HG02759 (cell line): ENCODE measurements around the gene IQSEC1.

ENCODE experiments used
- ATAC-seq: cut with Tn5 transposase; IDR thresholded peaks from one replicate; pipeline ENCODE4 v1.9.1; 2021; ENCODE audit warnings: mild to moderate bottlenecking, moderate library complexity; ENCODE audit not compliant: unreplicated experiment

The IQSEC1 gene

DNA sequence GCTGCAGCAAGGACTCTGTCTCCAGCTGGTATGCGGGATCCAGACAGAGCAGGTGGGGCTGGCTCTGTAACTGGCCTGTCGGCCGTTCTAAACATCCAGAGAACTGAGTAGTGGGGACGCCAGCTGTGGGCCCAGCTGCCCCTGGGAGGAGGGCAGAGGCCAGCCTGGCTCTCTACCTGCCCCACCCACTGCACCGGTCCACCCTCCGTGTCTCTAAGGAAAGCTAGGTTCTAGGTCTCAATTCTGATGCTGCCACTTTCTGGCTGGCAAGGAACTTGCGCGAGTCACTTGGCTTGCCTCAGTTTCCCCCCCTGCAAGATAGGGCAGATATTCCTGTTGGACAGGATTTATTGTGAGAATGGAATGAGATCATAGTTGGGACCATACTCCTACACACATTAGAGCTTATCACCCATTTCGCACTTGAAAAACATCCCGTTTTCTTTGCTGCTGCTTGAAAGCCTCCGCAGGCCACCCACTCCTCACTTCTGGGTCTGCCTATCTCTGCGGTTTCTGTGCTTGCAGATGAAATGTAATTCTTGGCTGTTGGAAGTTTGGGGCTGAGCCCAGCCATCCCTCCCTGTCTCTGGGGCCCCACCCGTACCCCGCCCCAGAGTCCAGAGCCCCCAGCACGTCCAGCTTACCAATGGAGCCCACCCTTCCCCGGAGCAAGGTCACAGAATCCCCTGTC, 65.8 kb downstream of the IQSEC1 start:
- no peak for ATAC-seq

DNA sequence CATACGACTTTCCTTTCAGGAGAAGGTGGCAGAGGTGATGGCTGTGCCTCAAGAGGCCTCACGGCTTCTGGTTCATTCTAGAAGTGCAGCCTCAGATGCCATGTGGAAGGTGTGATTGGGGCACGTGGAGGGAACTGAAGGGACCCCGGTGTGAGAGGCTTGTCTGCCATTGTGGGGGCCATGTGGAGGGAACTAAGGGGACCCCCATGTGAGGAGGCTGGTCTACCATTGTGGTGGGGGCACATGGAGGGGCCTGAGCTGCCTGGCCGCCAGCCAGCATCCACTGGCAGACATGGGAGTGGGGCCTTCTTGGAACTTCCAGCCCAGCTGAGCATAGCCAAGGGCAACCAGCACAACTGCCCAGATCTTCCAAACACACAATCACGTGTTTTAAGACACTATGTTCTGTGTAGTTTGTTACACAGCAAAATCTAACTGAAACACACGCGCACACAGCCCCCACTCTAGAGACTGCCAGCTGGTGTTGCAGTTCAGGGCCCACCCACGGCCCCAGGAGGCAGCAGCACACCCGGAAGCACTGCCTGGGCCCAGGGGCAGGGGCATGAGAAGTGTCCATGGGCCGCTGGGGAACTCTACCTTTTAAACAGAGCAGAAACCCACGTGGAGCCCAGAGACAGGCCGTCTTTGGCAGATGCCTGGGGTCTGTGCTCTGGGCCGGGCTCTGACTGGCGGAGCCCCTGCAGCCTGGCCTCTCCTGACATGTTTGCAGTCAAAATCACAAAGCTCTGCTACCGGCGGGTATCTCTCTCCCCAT, 66.8 kb downstream of the IQSEC1 start:
- ATAC-seq = no peak

DNA sequence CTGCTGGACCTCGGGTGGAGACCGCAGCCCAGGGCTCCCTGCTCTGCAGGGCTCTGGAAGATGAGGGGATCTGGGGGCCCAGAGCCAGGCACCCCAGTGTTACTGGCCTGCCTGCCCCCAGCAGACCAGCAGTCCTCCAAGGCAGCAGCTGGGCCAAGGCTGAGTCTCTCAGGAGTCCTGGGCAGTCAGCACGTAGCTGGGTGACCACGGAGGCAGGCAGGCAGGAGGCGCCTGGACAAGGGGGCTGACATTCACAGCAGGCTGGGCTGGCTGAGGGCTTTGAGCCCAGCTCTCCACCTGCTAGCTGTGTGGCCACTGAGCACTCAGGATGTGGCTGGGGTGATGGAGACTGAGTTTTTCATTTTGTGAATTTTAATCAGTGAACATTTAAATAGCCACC, 67.9 kb downstream of the IQSEC1 start:
- ATAC-seq = no peak

DNA sequence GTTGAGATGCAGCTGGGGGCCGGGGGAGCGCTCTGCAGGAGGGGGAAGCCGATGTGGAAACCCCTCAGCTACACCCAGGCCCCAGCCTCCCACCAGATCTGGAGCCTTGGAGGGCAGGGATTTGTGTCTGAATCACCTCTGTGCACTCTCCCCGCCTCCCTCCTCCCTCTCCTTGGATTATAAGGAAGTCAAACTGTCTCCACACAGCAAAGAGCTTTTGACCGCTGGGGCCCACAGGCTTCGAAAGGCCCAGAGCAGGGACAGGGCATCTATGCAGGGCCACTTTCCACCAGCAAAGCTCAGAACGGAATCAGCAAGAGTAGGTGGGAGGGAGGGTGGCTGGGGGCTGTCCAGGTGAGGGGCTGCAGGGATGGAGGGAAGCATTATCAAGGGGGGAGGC, 68.9 kb downstream of the IQSEC1 start:
- no peak for ATAC-seq

DNA sequence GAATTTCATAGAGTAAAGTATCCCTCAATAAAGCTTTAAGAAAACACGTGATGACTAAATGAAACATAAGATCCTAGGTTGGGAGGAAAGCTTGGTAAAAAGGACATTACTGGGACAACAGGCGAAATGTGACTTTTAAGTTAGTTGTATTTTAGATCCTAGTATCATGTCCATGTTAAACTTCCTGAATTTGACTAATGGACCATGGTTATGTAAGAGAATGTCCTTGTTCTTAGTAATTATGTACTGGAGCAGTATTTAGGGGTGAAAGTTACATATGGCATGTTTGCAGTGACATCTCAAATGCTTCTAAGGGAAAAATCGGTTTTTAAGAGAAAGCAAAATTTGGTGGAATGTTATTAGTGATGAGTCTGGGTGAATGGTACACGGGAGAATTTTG, 69.6 kb downstream of the IQSEC1 start:
- ATAC-seq = no peak

DNA sequence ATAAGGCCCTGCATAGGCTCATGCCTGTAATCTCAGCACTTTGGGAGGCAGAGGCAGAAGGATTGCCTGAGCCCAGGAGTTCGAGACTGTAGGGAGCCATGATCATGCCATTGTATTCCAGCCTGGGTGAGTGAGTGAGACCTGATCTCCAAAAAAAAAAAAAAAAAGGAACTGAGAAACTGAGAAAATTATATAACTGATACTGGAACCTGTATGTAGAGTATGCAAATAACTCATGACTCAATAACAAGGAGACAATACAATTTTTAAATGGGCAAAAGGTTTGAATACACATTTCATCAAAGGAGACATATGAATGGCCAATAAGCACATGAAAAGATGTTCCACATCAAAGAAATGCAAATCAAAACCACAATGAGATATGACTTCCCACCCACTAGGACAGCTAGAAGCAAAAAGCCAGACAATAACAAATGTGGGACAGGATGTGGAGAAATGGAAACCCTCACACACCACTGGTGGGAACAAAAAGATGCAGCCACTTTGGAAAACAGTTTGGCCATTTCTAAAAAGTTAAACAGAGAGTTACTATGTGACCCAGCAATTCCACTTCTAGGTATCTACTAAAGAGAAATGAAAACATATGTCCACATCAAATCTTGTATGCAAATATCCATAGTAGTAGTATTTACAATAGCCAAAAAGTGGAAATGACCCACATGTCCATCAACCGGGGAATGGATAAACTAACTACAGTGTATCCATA, 70.7 kb downstream of the IQSEC1 start:
- peak; percentile 62 for ATAC-seq

DNA sequence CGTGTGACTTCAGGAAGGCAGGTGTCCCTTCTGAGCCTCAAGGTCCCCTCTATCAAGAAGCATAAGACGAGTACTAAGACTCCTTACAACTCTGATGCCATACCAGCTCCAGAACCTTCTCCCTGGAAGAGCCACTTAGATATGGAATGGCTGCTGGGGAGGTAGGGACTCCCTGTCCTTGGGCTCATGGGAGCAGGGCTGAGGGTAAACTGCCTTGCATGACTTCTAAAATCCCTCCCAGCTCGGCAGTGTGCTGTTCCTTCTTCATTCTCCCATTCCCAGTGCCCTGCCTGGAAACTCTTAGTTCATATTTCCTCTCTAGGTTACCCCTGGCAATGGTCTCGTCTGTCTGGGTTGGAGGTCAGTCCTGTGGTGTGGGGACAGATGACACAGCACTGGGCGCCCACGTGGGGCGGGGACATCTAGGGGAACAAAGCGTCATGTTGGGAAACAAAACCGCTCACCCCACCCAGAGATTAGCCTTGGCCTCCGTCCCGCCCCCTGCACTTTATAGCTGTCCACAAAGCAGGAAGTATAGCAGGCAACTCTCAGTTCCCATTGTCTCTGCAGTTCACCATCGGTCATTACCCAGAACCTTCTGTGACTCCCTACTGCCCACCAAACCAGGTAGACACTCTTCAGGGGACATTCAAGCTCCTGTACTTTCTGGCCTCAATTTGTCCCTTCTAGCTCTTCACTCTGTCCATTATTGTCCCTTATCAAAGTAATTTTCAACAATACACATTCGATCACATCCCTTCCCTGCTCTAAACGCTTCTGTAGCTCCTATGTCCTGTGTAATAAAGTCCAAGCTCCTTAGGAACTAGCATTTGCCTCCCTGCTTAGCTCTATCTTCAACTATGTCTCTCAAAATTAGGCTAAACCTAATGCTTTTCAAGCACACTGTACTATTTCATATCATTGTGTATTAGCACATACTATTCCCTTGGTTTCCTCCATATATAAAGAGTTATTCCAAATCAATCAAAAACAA, 73.8 kb downstream of the IQSEC1 start:
- ATAC-seq = no peak

DNA sequence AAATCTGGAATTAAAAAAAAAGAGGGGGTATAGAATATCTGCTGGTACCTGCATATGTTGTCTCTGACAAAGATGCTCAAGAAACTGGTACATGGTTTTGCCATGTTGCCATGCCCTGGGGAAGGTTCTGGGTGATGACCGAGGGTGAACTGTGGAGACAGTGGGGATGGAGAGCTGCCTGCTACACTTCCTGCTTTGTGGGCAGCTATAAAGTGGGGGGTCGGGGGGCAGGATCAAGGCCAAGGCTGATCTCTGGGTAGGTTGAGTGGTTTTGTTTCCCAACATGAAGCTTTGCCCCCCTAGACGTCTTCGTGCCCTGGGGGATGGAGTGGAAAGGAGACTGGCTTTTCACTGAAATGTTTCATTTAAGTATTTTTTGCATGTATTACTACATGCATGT, 74.6 kb downstream of the IQSEC1 start:
- no peak for ATAC-seq

DNA sequence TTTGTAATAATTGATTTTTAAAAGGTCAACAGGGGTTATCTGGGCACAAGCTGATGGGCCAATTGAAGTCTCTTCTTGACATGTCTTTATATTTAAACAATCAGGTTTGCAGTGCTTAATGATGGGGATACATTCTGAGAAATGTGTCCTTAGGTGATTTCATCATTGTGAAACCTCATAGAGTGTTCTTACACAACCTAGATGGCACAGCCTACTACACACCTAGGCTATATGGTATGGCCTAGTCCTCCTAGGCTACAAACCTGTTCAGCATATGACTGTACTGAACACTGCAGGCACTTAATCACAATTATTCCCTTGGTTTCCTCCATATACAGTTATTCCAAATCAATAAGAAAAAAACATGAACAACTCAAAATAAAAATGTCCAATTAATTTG, 75.8 kb downstream of the IQSEC1 start:
- ATAC-seq = no peak

DNA sequence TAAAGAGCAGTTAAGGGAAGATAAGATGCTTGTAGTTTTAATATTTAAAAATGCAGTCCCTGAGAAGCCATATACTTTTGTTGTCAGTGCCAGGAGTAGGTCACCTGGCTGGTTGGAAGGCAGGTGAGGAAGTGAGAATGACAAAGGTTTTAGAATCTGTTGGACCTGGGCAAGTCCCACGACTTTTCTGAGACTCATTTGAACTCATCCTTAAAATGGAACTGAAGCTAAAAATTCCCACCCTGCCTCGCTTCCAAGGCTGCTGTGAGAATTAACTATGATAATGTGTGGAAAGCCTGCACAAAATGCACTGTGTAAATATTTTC, 77.1 kb downstream of the IQSEC1 start:
- ATAC-seq = no peak

DNA sequence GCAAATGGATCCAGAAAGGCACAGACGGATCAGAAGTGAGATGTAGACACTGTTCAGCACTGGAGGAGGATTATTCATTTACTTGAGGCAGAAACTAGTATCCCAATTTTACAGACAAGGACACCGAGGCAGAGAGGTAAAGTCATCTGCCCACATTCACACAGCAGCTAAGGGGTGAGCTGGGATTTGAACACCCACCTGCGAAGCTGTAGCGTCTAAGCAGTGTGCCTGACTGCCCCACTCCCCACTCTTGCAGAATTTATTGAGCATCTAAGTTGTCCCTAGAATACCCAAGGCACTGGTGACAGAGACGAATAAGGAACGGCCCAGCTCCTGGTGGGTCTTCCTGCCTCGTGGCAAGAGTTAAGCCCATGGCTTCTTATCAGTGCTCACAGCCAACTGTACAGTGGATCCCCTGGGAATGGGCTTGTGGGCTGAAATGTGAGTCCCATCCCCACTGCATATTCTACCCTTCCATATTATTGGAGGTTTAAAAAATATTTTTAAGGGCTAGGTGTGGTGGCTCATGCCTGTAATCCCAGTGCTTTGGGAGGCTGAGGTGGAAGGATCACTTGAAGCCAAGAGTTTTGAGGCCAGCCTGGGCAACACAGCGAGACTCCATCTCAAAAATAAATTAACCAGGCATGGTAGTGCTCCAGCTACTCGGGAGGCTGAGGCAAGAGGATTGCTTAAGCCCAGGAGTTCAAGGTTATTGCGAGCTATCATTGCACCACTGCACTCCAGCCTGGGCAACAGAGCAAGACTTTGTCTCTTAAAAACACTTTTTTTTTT, 77.6 kb downstream of the IQSEC1 start:
- ATAC-seq = no peak

DNA sequence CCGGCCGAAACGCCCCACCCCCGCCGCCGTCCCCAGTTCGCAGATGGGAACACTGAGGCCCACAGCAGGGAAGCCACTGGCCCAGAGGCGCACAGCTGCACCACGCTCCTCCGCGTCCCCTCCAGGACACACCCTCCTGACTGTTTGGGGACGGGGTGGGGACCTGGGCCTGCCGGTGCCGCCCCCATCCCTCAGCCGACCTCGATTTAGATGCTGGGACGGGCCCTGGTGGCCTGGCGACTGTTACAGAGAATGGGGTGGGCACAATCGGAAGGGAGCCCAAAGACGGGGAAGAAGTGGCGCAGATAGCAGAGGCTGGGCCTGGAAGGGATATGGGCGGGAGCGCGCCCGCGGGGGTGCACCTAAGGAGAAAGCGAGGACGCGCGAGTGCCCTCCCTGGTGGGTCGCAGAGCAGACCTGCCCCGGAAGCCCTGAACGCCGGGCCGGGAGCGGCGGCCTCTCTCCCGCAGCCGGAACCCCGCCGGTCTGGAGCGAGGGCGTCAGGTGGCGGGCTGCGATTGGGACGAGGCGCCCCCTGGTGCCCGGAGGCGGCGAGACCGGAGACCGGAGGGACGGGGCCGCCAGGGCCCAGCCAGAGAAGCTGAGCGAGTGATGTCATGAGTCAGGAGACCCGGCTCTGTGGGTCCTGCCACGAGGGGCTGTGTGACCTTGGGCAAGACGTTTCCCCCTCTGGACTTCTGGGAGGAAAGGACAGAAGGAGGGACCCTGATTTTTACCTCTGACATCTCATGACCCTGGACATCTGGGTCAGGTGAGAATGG, 78.4 kb downstream of the IQSEC1 start:
- ATAC-seq = peak; percentile 79

DNA sequence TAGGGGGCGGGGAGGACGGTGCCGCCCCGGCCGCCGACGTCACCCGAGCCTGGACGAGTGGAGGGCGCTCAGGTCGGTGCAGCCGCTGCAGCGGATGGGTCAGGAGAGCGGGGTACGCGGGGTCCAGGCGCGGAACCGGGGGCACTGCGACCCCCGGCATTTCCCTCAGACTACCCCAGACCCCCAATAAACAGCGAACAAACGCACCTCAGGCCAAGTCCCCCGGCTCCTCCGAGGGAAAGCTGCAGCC, 78.9 kb downstream of the IQSEC1 start:
- peak; percentile 32 for ATAC-seq

DNA sequence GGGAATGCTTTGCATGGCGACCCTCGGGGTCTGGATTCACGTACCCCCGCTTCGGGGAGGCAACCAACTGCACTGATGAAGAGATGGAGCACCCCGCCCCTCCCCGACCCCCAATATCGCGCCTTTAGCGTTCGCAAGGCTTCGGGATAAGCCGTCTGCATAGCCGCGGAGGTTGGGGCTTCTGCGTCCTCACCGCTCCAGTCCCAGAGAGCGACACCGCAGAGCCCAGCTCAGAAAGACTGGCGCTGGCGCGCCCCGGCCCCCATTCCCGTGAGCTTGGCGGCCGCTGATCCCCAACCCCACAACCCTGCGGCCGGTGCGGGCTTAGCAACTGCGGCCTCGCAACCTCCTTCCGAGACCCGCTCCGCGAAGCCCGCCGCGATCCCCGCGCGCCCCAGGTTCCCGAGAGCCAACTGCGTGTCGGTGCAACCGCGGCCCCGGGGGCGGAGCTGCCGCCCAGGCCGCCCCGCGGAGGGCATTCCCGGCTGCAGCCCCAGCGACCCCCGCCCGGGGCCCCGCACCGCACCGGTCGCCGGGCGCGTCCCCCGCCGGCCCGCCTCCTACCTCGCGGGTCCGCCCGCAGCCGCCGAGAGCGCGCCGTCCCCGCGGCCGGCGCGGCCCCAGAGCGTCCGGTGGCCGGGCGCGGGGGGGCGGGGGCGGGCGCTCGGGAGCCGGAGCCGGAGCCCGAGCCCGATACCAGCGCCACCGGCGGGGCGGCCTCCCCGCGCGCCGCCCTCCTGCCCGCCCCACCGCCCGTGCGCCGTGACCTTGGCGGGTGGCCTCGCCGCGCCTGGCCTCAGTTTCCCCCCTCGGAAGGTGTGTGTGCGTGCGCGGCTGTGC, 79.5 kb downstream of the IQSEC1 start:
- ATAC-seq = peak; percentile 28

DNA sequence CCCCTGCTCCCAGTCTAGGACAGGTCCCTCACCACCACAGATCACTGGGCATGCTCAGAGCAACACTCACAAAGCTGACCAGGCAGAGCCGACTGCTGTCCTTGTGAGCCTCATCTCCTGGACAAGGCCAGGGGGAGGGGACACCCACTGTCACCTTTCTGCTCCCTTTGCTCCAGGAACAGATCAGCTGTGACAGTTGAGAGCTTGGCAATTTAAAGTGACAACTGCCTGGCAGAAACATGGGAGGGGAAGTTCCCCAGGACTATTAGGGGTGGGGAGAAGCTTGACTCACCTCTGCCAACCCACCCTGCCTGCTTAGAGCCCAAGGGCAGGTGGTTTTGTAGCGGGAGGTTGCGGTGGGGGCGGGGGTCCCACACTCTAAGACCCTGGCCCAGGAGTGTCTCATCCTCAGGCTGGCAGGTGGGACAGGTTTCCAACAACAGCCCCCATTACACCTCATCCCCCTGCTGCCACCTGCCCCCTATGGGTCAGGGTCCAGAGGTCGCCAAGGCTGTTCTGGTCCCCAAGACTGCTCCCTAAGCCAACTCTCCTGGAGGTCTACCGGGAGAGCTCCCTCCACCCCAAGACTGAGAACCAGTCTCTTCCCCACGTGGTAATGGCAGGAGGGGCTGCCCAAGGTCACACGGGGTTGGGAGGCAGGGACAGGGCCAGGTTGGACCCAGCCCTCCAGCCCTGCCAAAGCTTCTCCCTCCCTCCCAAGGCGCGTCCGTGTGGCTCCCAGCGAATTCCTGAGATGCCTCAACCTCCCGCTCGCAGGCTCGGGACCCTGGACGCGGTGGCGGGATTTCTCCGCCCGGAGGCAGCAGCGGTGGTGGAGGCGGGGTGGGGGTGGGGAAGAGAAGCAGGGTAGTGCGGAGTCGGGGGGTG, 80.4 kb downstream of the IQSEC1 start:
- no peak for ATAC-seq

DNA sequence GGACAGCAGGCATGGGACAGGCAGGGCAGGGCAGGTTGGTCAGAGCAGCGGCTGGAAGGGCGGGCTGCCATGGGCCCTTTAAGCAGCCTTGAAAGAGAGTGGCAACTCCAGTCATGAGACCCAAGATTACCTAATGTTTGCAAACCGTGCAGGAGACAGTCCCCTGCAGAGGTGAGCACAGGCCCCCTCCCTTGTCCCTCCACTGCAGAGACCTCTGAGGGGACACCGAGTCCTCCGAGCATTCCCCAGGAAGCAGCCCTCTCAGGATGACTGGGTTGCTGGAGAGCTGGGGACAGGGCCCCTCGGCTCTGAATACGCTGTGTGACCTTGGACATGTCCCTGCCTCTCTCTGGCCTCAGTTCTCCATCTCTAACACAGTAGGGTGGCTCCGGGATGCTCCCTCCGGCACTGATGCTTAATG, 81.4 kb downstream of the IQSEC1 start:
- no peak for ATAC-seq

DNA sequence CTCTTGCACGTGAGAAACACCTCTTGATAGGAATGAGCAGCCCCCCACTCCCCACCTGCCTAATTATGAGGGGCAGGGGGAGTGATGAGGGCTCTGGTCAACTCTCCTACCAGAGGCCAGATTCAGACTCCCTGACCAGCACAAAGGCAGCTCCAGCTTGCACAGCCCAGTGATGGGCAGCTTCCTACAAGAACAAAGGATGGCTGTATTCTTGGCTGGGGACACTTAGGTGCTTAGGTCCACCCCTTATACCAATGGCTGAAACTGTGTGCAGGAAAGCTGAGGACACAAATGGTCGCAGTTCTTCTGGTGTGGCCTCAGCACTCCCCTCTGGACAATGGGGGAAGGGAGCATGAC, 81.8 kb downstream of the IQSEC1 start:
- ATAC-seq = no peak
